Fibroblast of peridontal ligament (primary cell): Measurements from ENCODE around the gene DPEP1.
"Not testable (repeated sequence)": the region's sequence is repeated elsewhere in the genome, so short reads cannot be mapped to it uniquely, and the experiment has no call there.

Experiments used
- DNase-seq: peaks from one replicate; pipeline ENCODE4 v3.0.0-alpha.2; 2010; ENCODE audit errors: extremely low read depth

The DPEP1 gene

GRCh38 chr16:89651584-89651983 lies 38.1 kb downstream of the DPEP1 start:
- DNase-seq = no peak

GRCh38 chr16:89653656-89654295 lies 40.3 kb downstream of the DPEP1 start:
- DNase-seq = no peak

GRCh38 chr16:89655062-89655643 lies 41.7 kb downstream of the DPEP1 start:
- DNase-seq = no peak

GRCh38 chr16:89656435-89657121 lies 43.1 kb downstream of the DPEP1 start:
- no peak for DNase-seq

GRCh38 chr16:89657442-89658220 lies 44.2 kb downstream of the DPEP1 start, which contains the start of the genes CHMP1A and SPATA33:
CHMP1A (minus strand) TSS chr16:89657708; CDS start chr16:89657588, 120 bp downstream.
SPATA33 (plus strand) TSS chr16:89657836; CDS start chr16:89657912, 76 bp downstream.
- peak; percentile 78 for DNase-seq

GRCh38 chr16:89658221-89658879 lies 44.9 kb downstream of the DPEP1 start:
- DNase-seq = no peak

- DNase-seq = no peak
Measured at GRCh38 chr16:89660146-89660545, 46.7 kb downstream of the DPEP1 start.

- no peak for DNase-seq
Measured at GRCh38 chr16:89661215-89661614, 47.8 kb downstream of the DPEP1 start.

GRCh38 chr16:89664238-89664637 lies 50.8 kb downstream of the DPEP1 start:
- DNase-seq = not testable (repeated sequence)

GRCh38 chr16:89667000-89667399 lies 53.6 kb downstream of the DPEP1 start:
- DNase-seq = peak; percentile 18

- DNase-seq = no peak
Measured at GRCh38 chr16:89667633-89668032, 54.2 kb downstream of the DPEP1 start.

- no peak for DNase-seq
Measured at GRCh38 chr16:89668790-89669158, 55.3 kb downstream of the DPEP1 start.

GRCh38 chr16:89669755-89670154 lies 56.3 kb downstream of the DPEP1 start:
- DNase-seq = no peak

GRCh38 chr16:89670496-89671431 lies 57.3 kb downstream of the DPEP1 start:
- peak; percentile 58 for DNase-seq

- DNase-seq = not testable (repeated sequence)
Measured at GRCh38 chr16:89671565-89671964, 58.1 kb downstream of the DPEP1 start.

- DNase-seq = no peak
Measured at GRCh38 chr16:89672177-89672941, 58.9 kb downstream of the DPEP1 start.

- no peak for DNase-seq
Measured at GRCh38 chr16:89678258-89678657, 64.8 kb downstream of the DPEP1 start.

GRCh38 chr16:89685916-89686315 lies 72.5 kb downstream of the DPEP1 start:
- no peak for DNase-seq

GRCh38 chr16:89686520-89687091 lies 73.2 kb downstream of the DPEP1 start, which contains the start of gene CDK10:
CDK10 (plus strand) TSS chr16:89686689; CDS start chr16:89686711, 22 bp downstream.
- peak; percentile 84 for DNase-seq
